ENCODE data around the gene ASH1L.

Gene ASH1L

GRCh38 chr1:155562581-155563376 is at the start of gene ASH1L (continued):
- TF ChIP-seq PRDM4 (tag by site-specific recombination; IDR thresholded peaks at IDR 0.05) (peak; percentile 61), SCRT2 (tag by site-specific recombination; IDR thresholded peaks at IDR 0.05) (peak; percentile 33; the same call in 1 of the 2 replicates), ZNF639 (tag by site-specific recombination; IDR thresholded peaks at IDR 0.05) (peak; percentile 79), ZNF501 (tag by site-specific recombination; IDR thresholded peaks at IDR 0.05) (peak; percentile 99), ZNF747 (tag by site-specific recombination; IDR thresholded peaks at IDR 0.05) (no peak), HOXA7 (CRISPR knock-in tag; IDR thresholded peaks at IDR 0.05; ENCODE audit: borderline replicate concordance) (no peak), ZNF292 (tag by site-specific recombination; IDR thresholded peaks at IDR 0.05; ENCODE audit: borderline replicate concordance, low read depth) (no peak), ZNF785 (tag by site-specific recombination; IDR thresholded peaks at IDR 0.05) (0 out of 2 replicates have a peak, but pooled peaks have one; percentile 22), ZIC2 (tag by site-specific recombination; IDR thresholded peaks at IDR 0.05) (no peak), SCRT1 (tag by site-specific recombination; IDR thresholded peaks at IDR 0.05; ENCODE audit: borderline replicate concordance) (0 out of 2 replicates have a peak, but pooled peaks have one; percentile 27), AEBP2 (tag by site-specific recombination; IDR thresholded peaks at IDR 0.05; ENCODE audit: borderline replicate concordance) (no peak), ZNF777 (tag by site-specific recombination; IDR thresholded peaks at IDR 0.05; ENCODE audit: borderline replicate concordance) (peak; percentile 53; the same call in 1 of the 2 replicates), ZNF626 (tag by site-specific recombination; IDR thresholded peaks at IDR 0.05) (no peak), ZNF391 (tag by site-specific recombination; IDR thresholded peaks at IDR 0.05; ENCODE audit: borderline replicate concordance, low read depth) (peak; percentile 65; the same call in 1 of the 2 replicates), ZNF600 (tag by site-specific recombination; IDR thresholded peaks at IDR 0.05) (peak; percentile 91), ZBTB11 (tag by site-specific recombination; conservative IDR thresholded peaks at IDR 0.05; ENCODE audit: low read depth) (peak; percentile 33), SP2 (tag by site-specific recombination; IDR thresholded peaks at IDR 0.05) (peak; percentile 61), ZBTB20 (tag by site-specific recombination; IDR thresholded peaks at IDR 0.05) (peak; percentile 62), KLF17 (tag by site-specific recombination; IDR thresholded peaks at IDR 0.05) (peak; percentile 95), ZNF18 (tag by site-specific recombination; IDR thresholded peaks at IDR 0.05) (no peak; the same call in 1 of the 2 replicates), ZNF610 (tag by site-specific recombination; IDR thresholded peaks at IDR 0.05; ENCODE audit: borderline replicate concordance) (peak; percentile 84), ZBTB1 (tag by site-specific recombination; IDR thresholded peaks at IDR 0.05) (peak; percentile 64; the same call in 1 of the 2 replicates), ZNF239 (tag by site-specific recombination; IDR thresholded peaks at IDR 0.05) (no peak; the same call in 1 of the 2 replicates), ZNF280C (tag by site-specific recombination; IDR thresholded peaks at IDR 0.05) (no peak)
